Measurements from ENCODE around the gene KCNJ5.

The KCNJ5 gene

GRCh38 chr11:128871168-128871610 lies 20.0 kb upstream of the KCNJ5 start:
- DNase-seq (ENCODE audit: low read depth) = no peak

GRCh38 chr11:128872094-128872493 lies 19.1 kb upstream of the KCNJ5 start:
- DNase-seq (ENCODE audit: low read depth) = no peak

DNA sequence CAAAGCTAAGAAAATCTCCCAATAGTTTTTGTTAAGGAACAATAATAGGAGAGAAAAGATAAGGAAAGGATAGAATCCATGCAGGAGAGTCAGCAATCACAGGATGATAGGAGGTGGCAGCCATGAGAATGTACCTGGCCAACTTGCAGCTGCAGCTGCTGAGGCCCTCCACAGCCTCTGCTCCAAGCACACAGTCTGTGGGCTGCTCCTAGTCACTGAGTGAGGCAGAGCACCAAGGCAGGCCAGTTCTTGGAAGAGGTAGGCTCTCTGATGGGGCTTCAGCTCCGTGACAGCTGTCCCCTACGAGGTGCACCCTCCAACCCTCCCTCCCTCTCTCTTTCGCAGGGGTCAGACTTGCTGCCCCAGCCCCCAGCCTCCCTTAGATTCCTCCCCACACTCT lies 18.6 kb upstream of the KCNJ5 start:
- DNase-seq (ENCODE audit: low read depth) = no peak

GRCh38 chr11:128874427-128874826 lies 16.7 kb upstream of the KCNJ5 start:
- no peak for DNase-seq (ENCODE audit: low read depth)

DNA sequence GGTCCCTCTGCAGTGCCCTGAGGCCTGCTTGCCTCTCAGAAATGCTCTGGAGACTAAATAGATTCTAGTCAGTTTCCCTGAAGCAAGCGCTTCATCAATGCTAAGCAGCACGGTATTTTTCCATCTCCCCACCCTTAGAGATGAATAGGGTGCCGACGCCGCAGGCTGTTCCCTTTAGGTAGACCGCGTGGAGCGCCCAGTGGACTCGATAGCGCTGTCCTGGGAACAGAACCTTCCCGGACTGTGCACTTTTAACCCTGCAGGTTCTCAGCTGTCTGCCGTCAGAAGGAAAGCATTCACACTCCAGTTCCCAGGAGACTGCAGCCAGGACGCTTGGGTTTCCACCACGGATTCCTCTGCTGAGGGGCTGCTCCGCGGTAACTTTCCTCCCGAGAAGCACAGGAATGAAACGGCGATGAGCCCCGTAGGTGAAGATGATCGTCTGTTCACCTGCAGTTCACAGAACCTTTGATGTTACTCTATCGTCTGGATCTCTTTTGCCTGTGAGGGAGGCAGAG lies 15.0 kb upstream of the KCNJ5 start:
- DNase-seq (ENCODE audit: low read depth) = no peak

DNA sequence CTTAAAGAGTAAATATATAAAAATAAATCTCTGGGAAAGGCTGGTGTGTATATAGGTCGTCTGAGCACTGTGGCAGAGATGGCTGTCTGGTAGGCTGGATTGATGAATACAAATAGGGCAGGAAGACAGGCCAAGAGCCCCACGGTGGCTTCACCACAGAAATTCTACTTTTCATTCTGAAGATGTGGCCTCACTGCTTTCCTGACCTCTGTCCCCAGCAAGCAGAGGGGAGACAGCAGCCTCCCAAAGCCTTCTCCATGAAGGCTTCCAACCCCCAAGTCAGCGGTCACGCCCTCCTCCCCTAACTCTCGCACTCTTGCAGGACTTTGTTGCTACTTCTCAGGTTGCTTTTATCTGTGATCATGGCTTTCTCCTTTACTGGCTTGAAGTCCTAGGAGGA lies 13.4 kb upstream of the KCNJ5 start:
- no peak for DNase-seq (ENCODE audit: low read depth)

DNA sequence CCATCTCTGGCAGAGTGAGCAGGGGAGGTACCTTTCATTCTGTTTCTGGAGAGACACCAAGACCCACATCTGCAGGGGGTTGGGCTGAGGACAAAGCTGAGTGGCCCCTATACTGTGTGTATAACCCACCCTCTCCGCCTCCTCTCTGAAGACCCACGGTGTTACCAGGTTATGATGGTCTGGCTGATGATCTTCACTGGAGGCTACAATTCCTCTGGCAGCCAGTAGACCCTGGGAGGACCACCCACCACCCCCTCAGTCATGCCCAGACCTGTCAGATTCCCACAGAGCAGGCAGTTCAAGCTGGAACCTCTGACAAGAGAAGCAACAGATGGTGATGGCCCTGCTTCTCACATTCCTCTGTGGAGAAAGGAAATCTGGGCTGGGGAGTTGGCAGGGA lies 12.7 kb upstream of the KCNJ5 start:
- DNase-seq (ENCODE audit: low read depth) = no peak

DNA sequence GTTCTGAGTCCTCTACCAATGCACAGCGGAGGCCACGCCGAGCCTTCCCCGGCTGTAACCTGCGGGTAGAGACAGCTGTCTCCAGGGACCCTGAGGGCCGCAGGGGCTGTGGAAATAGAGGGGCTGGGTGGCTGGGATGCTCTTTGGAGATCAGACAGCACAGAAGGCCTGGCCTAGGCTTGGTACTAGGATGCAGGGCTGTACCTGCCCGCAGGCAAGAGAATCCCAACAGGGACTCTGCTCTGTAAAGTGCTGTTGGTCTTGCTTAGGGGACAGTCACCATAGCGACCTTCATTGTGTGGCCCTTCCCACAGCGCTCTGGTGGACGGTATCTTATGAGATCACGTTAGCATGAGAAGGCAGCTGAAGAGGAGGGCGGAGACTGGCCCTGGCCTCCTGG lies 11.3 kb upstream of the KCNJ5 start:
- DNase-seq (ENCODE audit: low read depth) = no peak

GRCh38 chr11:128881221-128881620 lies 9.9 kb upstream of the KCNJ5 start:
- DNase-seq (ENCODE audit: low read depth) = no peak

GRCh38 chr11:128882451-128882850 lies 8.7 kb upstream of the KCNJ5 start:
- no peak for DNase-seq (ENCODE audit: low read depth)

- DNase-seq (ENCODE audit: low read depth) = no peak
These were observed 7.1 kb upstream of the KCNJ5 start for GRCh38 chr11:128884054-128884453.

GRCh38 chr11:128884703-128885338 lies 6.3 kb upstream of the KCNJ5 start:
- peak; percentile 36 for DNase-seq (ENCODE audit: low read depth)

GRCh38 chr11:128886406-128887124 lies 4.6 kb upstream of the KCNJ5 start:
- DNase-seq (ENCODE audit: low read depth) = no peak

- no peak for DNase-seq (ENCODE audit: low read depth)
These were observed 2.8 kb upstream of the KCNJ5 start for GRCh38 chr11:128888034-128888985.

- DNase-seq (ENCODE audit: low read depth) = no peak
These were observed 1.4 kb upstream of the KCNJ5 start for GRCh38 chr11:128889657-128890213.

- DNase-seq (ENCODE audit: low read depth) = no peak
These were observed 977 bp upstream of the KCNJ5 start for GRCh38 chr11:128890216-128890542.

DNA sequence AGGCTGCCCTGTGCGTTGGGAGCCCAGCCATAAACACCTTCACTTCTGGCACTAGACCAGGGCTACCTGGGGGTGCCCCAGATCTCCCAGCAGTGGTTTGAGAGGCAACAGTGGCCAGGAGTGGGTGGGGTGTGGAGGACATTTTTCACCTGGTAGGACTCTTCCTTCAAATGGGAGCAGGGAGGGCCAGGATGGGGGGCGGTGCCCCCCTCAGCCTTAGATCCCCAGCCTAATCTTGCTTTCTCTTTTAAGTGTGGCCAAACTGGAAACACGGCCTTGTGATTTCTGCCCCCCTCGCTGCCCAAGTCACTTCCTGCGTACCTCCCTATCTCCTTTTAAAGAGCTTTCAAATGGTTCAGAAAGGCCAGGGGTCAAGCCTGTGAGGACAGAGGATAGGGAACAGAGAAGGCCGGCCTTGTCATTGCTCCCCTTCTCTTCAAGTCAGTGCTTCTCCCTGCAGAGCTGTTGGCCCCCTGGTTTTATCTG lies 800 bp downstream of the KCNJ5 start:
- DNase-seq (ENCODE audit: low read depth) = no peak

DNA sequence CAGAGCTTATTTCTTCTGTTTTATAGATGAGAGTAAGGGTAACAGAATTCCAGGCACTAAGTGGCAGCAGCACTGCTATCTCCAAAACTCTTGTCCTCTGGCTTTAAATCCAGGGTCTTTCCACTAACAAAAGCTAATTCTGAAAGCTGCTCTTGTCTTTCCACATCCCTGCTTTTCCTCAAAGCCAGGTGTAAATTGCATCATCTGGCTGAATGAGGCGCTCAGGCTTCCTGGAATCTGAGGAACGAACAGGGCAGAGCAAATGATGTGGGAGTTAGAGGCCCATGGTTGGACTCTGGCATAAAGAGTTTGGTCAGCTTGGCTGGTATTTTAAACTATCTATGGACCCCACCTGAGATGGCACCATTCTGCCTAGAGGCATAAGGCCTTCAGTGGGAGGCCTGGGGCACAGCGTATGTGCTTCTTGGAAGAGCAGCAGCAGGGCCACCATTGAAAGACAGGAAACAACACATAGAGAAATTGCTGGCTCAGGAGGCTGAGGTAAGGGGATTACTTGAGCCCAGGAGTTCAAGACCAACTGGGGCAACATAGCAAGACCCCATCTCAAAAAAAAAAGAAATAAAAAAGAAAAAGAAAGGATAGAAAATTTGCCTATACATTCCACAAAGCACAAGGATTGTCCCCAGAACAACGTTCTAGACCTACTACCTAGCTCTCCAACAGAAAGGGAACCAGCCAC lies 1.9 kb downstream of the KCNJ5 start:
- DNase-seq (ENCODE audit: low read depth) = no peak

DNA sequence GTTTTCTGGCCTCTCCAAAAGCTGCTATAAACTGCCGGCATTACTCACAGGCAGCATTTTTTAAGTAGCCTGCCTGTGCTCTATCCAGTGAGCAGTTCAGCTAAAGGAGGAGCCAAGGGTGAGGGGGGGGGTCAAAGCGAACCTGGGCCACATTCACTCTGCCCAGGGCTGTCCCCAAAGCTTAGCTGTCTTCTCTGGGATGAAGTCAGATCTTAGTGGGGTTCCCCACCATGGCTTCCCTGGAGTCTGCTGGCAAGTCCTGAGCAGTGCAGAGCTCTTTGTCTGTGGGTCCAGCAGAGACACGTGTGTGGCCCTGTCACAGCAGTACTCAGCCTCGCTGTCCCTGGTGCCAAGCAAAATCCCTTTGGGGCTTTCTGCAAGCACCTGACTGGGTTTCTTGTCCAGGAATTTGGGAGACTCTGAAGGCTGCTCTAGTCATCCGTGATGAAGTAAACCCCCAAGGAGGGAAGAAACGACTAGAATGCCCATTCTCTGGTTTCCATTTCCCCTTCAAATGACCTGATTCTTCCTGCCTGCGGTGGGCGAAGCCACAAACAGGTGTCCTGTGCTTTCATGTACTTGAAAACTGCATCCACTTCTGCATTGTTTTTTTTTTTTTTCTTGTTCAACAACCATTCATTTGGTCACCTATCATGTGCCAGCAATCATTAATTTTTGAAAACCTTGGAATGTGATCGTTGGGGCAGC lies 2.6 kb downstream of the KCNJ5 start:
- no peak for DNase-seq (ENCODE audit: low read depth)

DNA sequence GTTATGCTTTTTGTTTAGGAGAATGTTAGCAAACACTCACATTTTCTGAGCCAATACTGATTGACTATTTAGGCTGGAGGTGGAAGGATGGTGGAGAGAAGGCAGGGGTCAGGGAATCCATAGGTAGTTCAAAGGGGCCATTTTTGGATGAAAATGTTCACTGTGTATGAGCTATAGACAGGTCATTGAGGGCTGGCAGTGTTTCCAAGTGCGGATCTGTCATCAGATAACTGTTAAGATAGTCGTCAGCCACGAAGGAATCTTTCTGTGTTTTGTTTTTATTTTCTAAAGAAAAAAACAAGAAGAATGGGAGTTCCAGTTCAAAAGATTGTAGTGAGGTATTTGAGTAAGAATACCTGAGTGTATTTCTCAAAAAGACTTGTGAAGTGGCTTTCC lies 3.1 kb downstream of the KCNJ5 start:
- DNase-seq (ENCODE audit: low read depth) = no peak

DNA sequence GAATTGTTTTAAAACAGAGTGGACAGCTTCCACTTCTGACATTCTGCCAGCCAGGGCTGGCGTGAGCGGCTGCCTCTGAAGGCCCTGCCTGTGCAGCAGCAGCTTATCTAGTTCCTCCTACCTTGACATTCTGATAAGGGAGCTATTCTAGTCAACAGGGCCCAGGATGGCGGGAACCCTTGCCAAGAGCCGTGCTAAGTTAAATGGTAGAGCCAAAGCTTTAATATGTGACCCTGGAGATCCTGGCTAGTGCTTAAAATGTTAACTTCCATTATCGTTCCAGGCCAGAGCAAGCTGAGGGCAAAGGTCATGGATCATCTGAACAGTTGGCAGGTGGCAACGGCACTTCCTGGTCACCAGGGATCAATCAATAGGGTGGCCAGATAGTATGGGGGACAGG lies 3.5 kb downstream of the KCNJ5 start:
- DNase-seq (ENCODE audit: low read depth) = no peak
